HG03575 (cell line): ENCODE data around the gene BARX1.

Experiments used
- ATAC-seq: cut with Tn5 transposase; IDR thresholded peaks from one replicate; pipeline ENCODE4 v1.9.1; 2021; ENCODE audit not compliant: unreplicated experiment, insufficient number of reproducible peaks, low FRiP score; ENCODE audit errors: extremely low read depth

Gene BARX1

DNA sequence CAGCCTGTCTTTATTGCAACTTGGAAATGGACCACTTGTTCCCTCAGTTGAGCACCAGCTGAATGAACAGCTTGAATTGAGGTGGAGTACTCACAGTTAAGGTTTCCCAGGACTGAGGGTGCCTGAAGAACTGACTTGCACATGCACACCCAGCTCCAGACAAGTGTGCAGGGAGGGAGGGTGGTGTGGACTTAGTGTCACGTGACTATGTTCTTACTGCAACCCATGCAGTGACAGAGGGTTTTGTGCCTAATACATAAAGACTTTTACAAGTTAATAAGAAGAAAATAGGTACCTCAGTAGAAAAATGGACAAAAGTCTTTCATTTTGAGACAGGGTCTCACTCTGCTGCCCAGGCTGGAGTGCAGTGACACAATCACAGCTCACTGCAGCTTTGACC, 18.0 kb downstream of the BARX1 start:
- ATAC-seq, result no peak

DNA sequence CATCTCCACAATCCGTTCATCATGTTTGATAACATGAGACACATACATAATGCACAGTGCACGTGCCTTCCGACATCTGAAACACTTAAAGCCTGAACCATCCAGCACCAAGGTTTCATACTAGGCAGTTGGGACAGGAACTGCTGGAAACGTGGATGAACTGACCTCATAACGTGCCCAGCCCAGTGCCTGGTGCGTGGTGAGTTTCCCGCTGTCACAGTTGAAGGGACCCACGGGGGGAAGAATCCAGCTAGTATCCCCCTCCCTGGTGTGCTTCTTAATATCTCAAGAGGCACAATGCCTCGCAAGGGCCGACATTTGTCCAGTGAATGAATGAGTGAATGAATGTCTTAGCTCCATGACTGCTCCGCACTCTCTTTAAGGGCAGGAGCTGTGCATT, 23.2 kb downstream of the BARX1 start:
- no peak for ATAC-seq

DNA sequence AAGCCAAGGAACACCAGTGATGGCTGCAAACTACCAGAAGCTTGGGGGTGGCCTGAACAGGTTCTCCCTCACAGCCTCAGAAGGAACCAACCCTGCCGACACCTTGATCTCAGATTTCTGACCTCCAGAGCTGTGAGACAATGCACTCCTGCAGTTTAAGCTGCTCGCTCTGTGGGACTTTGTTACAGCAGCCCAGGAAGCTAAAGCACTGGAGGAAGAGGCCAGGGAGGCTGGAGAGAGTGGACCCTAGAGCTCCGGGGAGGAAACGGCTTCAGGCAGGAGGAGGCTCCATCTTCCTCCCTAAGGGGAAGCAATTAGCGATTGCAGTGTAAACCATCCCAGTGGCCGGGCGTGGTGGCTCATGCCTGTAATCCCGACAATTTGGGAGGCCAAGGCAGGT, 25.1 kb downstream of the BARX1 start:
- ATAC-seq, result no peak

DNA sequence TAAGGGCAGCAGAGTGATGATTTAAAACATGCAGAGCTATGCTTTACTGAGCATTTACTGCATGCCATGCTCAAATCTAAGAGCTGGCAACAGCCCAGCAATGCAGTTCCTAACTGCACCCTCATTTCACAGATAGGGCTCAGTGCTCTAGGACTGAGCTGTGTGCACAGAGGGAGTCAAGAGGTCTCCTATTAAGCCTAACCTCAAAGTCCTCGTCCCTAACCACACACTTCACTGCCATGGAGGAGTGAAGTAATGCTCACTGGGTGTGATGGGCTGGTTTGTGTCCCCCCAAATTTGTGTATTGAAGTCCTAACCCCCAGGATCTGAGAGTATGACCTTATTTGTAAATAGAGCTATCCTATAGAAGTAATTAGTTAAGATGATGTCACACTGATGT, 25.9 kb downstream of the BARX1 start:
- no peak for ATAC-seq

DNA sequence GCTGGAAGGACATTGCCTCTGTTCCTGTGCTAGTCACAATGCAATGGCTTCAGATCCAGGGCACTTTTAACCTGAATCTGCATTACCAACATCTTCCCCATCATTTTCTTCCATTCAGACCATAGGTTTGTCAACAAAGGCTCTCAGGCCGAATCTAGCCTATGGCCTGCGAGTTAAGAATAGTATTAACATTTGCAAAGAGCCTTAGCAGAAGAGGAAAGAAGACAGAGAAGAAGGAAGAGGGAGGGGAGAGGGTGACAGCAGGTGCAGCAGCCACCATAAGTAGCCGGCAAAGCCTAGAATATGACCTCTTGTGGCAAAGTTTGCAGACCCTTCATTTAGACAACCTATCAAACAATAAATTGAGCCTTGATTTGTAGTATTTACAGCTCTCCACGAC, 32.6 kb downstream of the BARX1 start:
- ATAC-seq, result no peak

DNA sequence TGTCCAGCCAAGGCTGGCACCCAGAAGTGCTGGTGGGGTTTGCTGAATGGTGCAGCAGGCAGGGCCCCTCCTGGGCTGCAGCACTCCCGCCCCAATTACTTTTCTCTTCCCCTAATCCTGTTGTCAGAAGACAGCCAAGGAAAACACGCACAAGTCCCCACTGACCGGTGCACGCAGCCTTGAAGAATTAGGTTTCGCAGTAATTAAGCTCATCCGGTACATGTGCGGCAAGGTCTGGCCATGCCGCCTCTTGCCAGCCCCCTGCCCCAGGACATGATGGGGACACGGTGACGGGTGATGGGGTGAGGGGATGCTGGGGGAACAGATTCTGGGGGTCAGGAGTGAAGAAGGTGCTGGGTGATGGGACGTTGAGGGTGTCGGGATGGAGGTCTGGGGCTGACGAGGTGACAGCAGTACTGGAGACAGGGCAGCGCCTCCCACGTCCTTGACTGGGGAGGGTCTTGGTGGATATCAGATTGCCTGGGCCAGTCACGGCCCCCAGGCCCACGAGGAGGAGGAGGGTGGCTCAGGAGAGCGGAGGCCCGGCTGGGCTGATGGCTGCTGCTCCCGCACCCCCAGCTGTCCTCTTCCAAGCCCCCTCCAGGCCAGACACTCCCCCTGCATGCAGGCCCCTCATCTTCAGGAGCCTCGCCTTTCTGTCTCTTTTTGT, 34.9 kb downstream of the BARX1 start:
- no peak for ATAC-seq

DNA sequence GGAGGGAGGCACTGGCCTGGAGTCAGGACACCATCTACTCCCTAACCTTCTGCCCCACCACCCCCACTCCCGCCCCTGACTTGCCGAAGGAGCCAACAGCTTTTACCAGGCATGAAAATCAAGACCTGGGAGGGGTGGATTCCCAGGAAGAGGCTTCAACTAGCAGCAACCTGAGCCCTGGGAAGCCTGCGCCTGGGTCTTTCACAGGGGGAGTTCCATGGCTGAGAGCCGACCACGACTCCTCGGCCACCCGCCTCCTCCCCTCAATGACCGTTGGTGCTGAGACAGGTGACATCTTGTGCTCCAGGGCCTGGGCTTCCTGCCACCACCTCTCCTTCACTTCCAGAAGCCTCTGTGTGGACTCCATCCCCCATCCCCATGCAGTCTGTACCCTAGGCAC, 37.1 kb downstream of the BARX1 start:
- no peak for ATAC-seq

DNA sequence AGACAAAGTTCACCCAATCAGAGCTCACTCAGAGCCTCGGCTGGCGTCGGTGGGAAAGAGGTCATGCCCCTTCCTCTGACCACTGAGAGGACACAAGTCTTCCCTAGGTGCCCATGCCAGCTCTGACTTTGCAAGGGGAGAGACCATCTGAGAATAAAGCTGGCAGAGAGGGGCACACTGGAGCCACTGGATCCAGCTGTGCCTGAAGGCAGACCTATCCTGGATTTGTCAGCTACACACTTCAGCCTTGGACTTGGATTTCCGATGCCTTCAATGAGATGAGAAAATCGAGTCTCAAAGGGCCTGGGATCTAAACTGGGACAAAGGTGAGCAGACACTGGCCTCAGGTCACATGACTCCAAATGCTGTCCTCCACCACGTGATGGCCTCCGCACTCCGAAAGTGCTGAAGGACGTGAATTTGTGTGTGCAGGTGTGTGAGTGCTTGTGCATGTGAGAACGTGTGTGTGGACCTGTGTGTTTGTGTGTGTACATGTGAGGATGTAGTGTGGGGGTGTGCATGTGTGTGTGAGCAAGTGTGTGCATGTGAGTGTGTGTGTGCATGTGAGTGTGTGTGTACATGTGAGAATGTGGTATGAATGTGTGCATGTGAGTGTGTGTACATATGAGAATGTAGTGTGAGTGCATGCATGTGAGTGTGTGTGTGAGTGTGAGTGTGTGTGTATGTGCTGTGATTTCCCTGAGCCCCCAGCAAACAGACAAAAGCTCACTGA, 37.9 kb downstream of the BARX1 start:
- no peak for ATAC-seq

DNA sequence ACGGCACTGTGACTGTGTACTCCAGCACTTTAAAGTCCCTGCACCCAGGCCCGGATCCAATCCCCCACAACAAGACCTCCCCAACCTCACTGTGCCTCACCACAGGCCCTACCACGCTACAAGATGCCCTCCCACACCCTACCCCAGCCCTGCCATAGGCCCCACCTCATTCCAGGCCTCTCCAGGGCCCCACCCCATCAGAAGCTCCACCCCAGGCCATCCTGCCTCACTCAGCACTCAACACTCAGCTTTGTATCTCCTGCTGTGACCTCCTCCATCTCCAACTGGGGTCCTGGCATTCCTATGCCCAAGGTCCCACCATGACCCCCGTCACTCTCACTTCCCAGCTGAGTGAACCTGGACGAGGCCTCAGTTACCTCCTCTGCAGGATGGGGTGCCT, 38.8 kb downstream of the BARX1 start:
- no peak for ATAC-seq

DNA sequence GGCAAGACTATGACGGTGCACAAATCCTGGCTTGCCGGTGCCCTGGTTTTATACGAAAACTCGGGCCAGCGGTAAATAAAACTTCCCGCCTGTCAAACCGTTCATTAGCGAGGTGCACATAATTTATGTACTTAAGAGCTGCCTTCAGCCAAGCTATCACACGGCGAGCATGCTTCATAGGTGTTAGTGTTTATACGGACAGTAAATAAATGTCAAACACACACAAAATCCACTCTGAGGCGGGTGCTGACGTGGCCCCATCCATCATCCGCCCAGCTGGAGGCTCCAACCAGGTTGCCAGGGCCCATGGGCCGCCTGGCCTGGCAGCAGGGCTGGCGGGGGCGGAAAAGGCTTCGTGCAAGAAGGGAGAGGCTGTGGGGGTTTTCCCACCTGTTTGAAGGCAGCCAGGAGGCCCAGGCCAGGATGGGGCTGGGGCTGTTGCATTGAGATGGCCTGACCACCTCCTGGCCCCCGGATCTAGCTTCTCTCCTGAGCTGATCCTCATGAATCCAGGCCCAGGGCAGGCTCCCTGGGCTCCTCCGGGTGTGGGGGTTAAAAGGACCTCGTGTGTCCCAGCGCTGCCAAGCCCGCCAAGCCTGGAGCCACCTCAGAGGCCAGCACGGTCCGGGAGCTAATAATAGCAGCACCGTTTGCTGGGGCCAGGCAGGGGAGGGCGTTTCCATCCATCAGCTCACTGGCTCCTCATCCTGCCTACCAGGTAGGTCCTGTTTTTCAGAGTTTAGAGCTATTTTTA, 43.2 kb downstream of the BARX1 start:
- ATAC-seq, result no peak

DNA sequence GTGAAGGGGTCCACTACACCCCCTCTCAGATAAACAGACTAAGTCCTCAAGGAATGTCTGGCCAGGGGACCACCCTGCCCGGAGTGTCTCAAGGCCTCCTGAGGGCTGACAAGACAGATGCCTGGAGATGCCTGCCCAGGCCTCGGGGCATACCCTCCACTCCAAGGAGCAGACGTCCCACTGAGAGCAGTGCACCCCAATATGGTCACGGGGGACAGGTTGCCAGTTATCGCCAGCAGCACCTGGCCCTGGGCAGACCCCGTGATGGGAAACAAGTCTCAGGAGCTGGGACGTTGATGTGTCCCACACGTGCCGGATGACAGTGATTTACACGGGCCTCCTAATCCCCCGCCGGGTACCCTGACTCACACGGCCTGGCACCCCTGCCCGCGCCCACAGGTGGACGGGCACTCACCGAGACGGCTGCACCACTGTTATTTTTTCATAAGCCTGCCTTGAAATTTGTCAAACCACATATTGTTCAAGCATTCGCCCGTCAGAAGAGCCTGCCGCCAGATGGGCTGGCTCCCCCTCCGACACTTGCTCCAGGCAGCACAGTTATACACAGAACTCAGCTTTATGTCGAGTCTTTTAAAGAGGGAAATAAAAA, 43.9 kb downstream of the BARX1 start:
- no peak for ATAC-seq

DNA sequence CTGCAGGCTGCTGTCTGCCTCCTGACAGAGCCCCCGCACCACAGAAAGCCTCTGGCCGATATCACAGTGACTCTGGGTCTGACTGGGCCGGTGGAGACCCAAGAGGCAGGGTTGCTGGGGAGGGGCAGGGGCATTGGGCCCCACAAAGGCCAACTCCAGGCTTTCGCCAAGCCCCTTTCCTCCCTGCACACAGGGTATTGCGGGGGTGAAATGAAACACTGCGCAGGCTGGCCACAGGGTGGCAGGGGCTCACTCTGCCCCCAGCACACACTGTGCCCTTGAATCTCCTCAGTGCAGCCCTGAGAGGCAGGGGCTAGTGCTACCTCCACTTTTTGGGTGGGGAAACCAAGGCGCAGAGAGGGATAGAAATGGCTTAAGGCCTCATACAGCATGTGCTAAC, 44.6 kb downstream of the BARX1 start:
- ATAC-seq, result no peak

DNA sequence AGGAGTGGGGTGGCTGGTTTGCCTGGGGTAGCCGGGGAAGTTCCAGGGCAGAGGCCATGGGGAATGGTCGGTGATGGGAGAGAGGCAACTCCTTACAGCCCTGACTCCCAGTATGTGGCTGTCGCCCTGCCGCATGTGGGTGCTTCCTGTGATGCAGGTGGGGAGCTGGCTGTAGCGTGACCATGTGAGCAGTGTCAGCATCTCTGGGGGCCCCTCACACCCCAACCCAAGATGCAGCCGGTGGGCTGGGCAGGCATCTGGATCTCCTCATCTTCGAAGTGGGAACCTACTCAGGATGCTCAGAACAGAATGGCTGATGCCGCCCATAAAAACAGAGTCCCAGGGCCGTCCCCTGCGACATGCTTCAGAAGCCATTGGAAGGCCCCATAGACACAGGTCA, 45.0 kb downstream of the BARX1 start:
- no peak for ATAC-seq

DNA sequence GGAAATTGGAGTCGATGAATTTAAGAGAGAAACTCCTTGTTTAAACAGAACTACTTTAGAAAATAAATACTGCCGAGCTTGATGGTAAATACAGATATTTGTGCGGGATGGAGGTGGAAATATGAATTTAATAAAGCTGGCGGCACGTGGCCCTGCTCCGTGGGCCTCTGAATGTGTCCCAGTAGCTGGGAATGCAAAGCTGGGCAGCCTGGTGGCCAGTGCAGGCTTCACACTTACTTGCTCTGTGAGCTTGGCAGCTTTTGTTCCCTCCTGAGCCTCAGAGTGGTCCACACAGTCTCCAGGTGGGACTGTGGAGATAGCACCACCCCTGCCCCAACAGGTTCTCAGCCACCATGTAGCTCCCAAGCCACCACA, 45.9 kb downstream of the BARX1 start:
- no peak for ATAC-seq

DNA sequence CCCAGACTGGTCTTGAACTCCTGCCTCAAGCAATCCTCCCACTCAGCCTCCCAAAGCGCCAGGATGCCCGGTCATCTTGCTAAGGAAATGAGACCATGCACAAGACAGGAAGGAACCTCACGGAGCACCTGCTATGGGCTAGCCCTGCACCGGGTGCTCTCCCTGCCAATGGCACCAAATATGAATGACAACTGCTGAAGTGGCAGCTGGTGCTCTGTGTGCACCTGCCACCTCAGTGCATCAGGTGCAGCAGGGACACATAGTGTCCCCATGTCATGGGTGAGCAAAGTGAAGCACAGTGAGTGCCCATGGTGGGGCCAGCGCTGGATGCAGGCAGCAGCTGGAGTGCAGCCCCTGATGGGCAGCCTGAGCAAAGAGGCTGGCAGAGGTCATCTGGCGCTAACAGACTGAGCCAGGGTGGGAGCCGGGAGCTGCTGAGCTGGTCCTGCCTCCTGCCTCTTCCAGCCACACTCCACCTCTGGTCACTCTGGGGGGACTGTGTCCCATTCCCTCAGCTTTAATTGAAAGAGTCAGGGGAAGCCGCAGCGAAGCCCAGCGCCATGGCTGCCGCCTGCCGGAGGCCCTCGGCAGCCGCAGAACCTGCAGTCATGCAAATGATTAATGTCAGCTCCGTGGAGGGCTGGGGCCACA, 46.4 kb downstream of the BARX1 start:
- ATAC-seq, result no peak

DNA sequence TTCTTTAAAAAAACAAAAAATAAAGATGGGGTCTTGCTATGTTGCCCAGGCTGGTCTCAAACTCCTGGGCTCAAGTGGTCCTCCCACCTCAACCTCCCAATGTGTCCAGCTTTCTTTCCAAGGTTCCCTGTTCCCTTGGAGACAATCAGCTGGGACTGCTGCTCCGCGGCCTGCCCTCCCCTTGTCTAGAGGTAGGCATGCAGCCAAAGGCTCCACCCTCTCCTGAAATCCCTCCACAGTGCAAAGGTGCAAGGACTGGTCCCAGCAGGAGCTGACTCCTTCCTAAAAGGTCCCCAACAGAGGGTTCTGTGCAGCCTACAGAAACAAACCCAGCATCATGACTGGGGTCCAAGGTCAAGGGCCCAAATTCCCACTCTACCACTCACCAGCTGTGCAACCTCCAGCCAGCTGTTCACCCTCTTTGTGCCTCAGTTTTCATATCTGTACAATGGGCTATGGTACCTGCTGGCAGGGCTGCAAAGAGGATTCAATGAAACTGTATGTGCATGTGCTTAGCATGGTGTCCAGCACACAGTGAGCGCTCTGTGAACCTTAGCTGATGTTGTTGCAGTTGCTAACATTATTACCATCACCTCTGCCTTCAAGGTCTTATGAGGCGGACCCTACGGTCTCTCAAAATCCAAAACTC, 47.5 kb downstream of the BARX1 start:
- no peak for ATAC-seq

DNA sequence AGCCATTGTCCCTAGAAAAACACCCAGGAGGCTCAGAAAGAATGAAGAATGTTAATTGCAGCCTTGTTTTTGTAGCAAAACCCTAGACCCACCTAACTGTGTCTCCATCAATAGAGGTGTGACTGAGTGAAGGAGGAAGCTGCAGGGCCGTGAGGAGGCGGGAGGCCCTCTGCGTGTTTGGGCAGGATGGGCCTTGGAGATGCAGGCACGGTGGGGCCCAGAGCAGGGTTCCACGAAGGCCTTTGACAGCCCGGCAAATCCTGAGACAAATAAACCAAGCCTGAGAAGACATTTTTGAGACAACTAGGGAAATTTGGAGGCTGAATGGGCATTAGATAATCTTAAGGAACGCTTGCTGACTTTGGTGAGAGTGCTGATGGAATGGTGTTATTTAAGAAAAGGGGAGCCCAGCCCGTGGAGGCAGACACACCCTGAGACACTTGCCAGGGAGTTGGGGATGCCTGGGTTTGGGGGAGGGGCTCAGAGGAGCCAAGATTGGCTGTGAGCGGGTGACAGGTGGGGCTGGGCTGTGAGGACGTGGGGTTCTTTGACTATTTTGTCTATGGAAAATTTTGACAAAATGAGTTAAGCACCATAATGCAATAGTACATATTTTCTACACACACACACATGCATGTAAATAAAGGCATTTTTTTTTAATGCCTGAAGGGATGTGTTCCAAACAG, 48.8 kb downstream of the BARX1 start:
- ATAC-seq, result no peak

DNA sequence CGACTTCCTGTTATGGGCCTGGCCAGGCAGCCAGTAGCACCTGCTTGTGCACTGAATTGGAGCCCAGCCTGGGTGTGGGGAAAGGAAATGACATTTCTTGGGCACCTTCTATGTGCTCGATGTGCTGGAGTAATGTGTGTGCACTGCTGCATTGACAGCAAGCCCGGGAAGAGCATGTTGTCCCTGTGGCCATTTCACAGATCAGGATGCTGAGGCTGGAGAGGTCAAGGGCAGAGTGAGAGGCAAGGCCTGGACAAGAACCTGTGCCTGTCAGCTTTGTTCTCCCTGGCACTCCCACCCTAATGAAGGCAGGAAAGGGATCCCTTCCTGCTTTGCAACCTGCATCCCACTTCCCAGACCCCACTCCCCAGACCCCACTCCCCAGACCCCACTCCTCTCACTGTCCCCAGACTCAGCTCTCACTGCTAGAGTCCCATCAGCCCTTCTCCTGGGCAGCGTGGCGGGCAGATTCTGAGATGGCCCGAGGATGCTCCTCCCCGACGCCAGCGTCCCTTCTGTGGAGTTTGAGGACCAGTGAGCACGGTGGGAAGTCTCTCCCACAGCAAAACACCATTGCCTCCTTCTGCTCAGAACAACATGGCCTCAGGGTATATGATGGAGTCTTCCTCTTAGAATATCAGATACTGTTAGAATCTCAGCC, 49.6 kb downstream of the BARX1 start:
- ATAC-seq, result no peak
